ENCODE results near the gene SMARCA1. TPM values are rescaled to one million over a fixed set of nuclear protein-coding genes. Genes with fewer than 3 reads are reported as not detected.
"Not testable (repeated sequence)": the region's sequence is repeated elsewhere in the genome, so short reads cannot be mapped to it uniquely, and the experiment has no call there.

The SMARCA1 gene
- total and polyA plus RNA-seq, 2 of the 4 experiments (the other 2 are of a cell fraction), result 31.0 to 32.8 TPM

- Histone ChIP-seq H3K36me3 (ENCODE audit: control insufficient read depth, insufficient read depth, low read length) (peaks cover 10% of the 10 kb centered on the region), H2BK20ac (ENCODE audit: low read depth, low read length) (no peak overlapping the region), H3K4me3 (ENCODE audit: insufficient read depth, low read depth, low read length) (no peak overlapping the region), H3K27me3 (ENCODE audit: control insufficient read depth, insufficient read depth, low read length) (no peaks in the 10 kb centered on the region), H2AFZ (replicated peaks; ENCODE audit: low read length, poor library complexity) (no peak overlapping the region), H3K4me2 (ENCODE audit: low read depth, low read length) (no peak overlapping the region), H4K91ac (ENCODE audit: insufficient read depth, low read depth, low read length) (no peak overlapping the region), H4K20me1 (ENCODE audit: insufficient read depth, low read length) (no peaks in the 10 kb centered on the region), H3K9ac (ENCODE audit: low read depth, low read length) (no peak overlapping the region), H2BK120ac (ENCODE audit: low read depth, low read length) (no peak overlapping the region), H2BK15ac (ENCODE audit: low read depth, low read length) (no peak overlapping the region), H3K4ac (ENCODE audit: low read depth, low read length) (no peak overlapping the region), H2BK5ac (ENCODE audit: low read depth, low read length, poor library complexity, severe bottlenecking) (no peak overlapping the region), H3K18ac (ENCODE audit: low read depth, low read length) (no peak overlapping the region), H2AK9ac (replicated peaks; ENCODE audit: low read depth, low read length, poor library complexity) (no peak overlapping the region), H3K27ac (ENCODE audit: insufficient read depth, low read length) (no peak overlapping the region), H3K9me3 (ENCODE audit: control insufficient read depth, insufficient read depth, low read length) (no peaks in the 10 kb centered on the region), H4K8ac (ENCODE audit: low read depth in 2 of 2, low read length in 2 of 2) (no peak overlapping the region), H3K9me1 (ENCODE audit: insufficient read depth, low read length) (0 out of 2 replicates have a peak, but pooled peaks cover 3% of the 10 kb centered on the region), H4K5ac (ENCODE audit: low read depth, low read length) (no peak overlapping the region), H3K79me1 (ENCODE audit: low read depth in 1 of 2, low read length in 2 of 2) (no peaks in the 10 kb centered on the region), H3K56ac (ENCODE audit: extremely low read depth, insufficient read depth, low read length) (no peak overlapping the region), H3K4me1 (ENCODE audit: control insufficient read depth, insufficient read depth, low read length) (no peaks in the 10 kb centered on the region), H3K14ac (replicated peaks; ENCODE audit: low read depth, low read length) (no peak overlapping the region), H2AK5ac (ENCODE audit: low read depth, low read length) (no peak overlapping the region), H3K23ac (ENCODE audit: low read depth, low read length) (no peak overlapping the region)
- POLR2A ChIA-PET (ENCODE audit: unreplicated experiment), result no interaction called here
- no CpG with 5 or more reads among the region's 5 CpGs for WGBS, 2 experiments (ENCODE audit: extremely low coverage in 2 of 2, insufficient read length in 1 of 2)
- in situ Hi-C loops (cut with MboI; ENCODE audit: low sequenced_read_pairs), result no loop called here
- dilution Hi-C loops (cut with HindIII; ENCODE audit: low sequenced_read_pairs, unreplicated experiment), result no loop called here
- BruUV-seq (replicated peaks), result no TSS peak
- no peak for DNase-seq
- intact Hi-C loops (cut with micrococcal nuclease), result no loop called here
- no peak for TF ChIP-seq SMC3 (IDR thresholded peaks at IDR 0.05; ENCODE audit: low read depth, low read length)
- no peak for ATAC-seq (ENCODE audit: low read depth)
- CTCF ChIA-PET, result no interaction called here
These were observed 33.6 kb upstream of the SMARCA1 start for GRCh38 chrX:129556806-129557315.

GRCh38 chrX:129554816-129555215, 31.5 kb upstream of the SMARCA1 start:
- not testable (repeated sequence) for DNase-seq; H4K8ac ChIP-seq (ENCODE audit: low read depth in 2 of 2, low read length in 2 of 2)

More at GRCh38 chrX:129554816-129555215, 31.5 kb upstream of the SMARCA1 start:
- H2BK5ac ChIP-seq (ENCODE audit: low read depth, low read length, poor library complexity, severe bottlenecking); H3K9me3 ChIP-seq (ENCODE audit: control insufficient read depth, insufficient read depth, low read length); H3K4me3 ChIP-seq (ENCODE audit: insufficient read depth, low read depth, low read length); H2AK9ac ChIP-seq (replicated peaks; ENCODE audit: low read depth, low read length, poor library complexity); H3K9me1 ChIP-seq (ENCODE audit: insufficient read depth, low read length); BruUV-seq (replicated peaks); H3K4me2 ChIP-seq (ENCODE audit: low read depth, low read length); H3K56ac ChIP-seq (ENCODE audit: extremely low read depth, insufficient read depth, low read length); H3K18ac ChIP-seq (ENCODE audit: low read depth, low read length); intact Hi-C loops (cut with micrococcal nuclease); H2AK5ac ChIP-seq (ENCODE audit: low read depth, low read length); H3K4ac ChIP-seq (ENCODE audit: low read depth, low read length); H4K5ac ChIP-seq (ENCODE audit: low read depth, low read length); ATAC-seq (ENCODE audit: low read depth); H4K20me1 ChIP-seq (ENCODE audit: insufficient read depth, low read length); H3K9ac ChIP-seq (ENCODE audit: low read depth, low read length); CTCF ChIA-PET; H3K27me3 ChIP-seq (ENCODE audit: control insufficient read depth, insufficient read depth, low read length); POLR2A ChIA-PET (ENCODE audit: unreplicated experiment); H3K79me1 ChIP-seq (ENCODE audit: low read depth in 1 of 2, low read length in 2 of 2); H3K4me1 ChIP-seq (ENCODE audit: control insufficient read depth, insufficient read depth, low read length); H3K23ac ChIP-seq (ENCODE audit: low read depth, low read length); H4K91ac ChIP-seq (ENCODE audit: insufficient read depth, low read depth, low read length); H3K27ac ChIP-seq (ENCODE audit: insufficient read depth, low read length); H2BK120ac ChIP-seq (ENCODE audit: low read depth, low read length); H2BK20ac ChIP-seq (ENCODE audit: low read depth, low read length); H3K14ac ChIP-seq (replicated peaks; ENCODE audit: low read depth, low read length); in situ Hi-C loops (cut with MboI; ENCODE audit: low sequenced_read_pairs); H2AFZ ChIP-seq (replicated peaks; ENCODE audit: low read length, poor library complexity); dilution Hi-C loops (cut with HindIII; ENCODE audit: low sequenced_read_pairs, unreplicated experiment); H2BK15ac ChIP-seq (ENCODE audit: low read depth, low read length): not testable (repeated sequence)
- H3K36me3 ChIP-seq (ENCODE audit: control insufficient read depth, insufficient read depth, low read length), result peaks cover 10% of the 10 kb centered on the region
- WGBS, 2 experiments (ENCODE audit: extremely low coverage in 2 of 2, insufficient read length in 1 of 2), result no CpG with 5 or more reads among the region's 8 CpGs

All from IMR-90 (cell line).